Measurements from ENCODE around the gene ARSI. TPM values are rescaled to one million over a fixed set of nuclear protein-coding genes. Genes with fewer than 3 reads are reported as not detected.
A peak's percentile ranks its signal among the peaks of the same experiment; 100 is the strongest.

Gene ARSI
- total RNA-seq, 2 donors from 2014 or later: 0.26 TPM; not detected in 1

DNA sequence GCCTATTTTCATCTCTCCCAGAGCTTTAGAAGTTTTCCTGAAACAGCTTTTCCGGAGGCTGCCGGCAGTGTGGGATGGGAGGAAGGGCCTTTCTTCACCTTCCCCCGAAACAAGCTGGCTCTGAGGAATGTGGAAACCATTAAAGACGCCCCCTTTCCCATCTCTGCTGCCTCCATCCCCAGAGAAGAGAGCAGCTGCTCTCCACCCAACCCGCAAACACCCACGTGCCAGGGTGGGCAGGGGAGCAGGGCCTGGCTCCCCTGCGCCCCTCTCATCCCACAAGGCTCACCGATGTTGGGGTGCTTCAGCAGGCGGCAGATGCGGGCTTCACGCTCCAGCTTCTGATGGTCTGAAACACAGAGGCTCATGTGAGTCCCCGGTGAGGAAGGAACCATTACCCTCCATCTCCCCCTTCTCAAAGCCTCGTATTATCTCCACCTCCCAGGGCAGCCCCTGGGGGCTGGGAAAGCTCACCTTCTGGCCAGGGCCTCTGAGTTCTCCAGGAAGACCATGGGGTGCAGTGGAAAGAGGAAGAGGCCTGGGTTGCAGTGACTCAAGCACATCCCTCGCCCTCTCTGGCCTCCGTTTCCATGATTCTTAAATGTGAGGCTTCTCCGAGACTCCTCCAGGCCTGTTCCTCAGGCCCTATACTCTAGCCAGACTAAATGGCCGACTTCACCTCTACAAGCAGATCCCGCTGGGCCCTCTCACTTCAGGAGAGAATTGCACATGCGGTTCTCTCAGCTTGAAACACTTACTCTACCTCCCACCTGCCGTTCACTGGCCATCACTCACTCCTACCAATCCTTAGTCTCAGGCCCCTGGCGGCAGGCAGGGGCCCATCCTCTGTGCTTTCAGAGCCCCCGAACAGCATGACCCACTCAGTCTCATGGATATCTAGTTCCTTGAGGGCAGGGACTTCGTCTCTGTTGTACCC lies 37.8 kb downstream of the ARSI start:
- H3K4me3 ChIP-seq: no peak overlapping the region
- no peak for DNase-seq
- TF ChIP-seq, protein P1, sequence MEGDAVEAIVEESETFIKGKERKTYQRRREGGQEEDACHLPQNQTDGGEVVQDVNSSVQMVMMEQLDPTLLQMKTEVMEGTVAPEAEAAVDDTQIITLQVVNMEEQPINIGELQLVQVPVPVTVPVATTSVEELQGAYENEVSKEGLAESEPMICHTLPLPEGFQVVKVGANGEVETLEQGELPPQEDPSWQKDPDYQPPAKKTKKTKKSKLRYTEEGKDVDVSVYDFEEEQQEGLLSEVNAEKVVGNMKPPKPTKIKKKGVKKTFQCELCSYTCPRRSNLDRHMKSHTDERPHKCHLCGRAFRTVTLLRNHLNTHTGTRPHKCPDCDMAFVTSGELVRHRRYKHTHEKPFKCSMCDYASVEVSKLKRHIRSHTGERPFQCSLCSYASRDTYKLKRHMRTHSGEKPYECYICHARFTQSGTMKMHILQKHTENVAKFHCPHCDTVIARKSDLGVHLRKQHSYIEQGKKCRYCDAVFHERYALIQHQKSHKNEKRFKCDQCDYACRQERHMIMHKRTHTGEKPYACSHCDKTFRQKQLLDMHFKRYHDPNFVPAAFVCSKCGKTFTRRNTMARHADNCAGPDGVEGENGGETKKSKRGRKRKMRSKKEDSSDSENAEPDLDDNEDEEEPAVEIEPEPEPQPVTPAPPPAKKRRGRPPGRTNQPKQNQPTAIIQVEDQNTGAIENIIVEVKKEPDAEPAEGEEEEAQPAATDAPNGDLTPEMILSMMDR (IDR thresholded peaks at IDR 0.05): no peak
- TF ChIP-seq POLR2A (IDR thresholded peaks at IDR 0.05): no peak
- H3K27me3 ChIP-seq: no peaks in the 10 kb centered on the region
- H3K27ac ChIP-seq: no peak overlapping the region
- no peak for ATAC-seq
- intact Hi-C loops (cut with DNase I): no loop called here
- 89 to 94% methylated on average over 22 to 23 of the region's 23 CpGs for WGBS, 2 donors
- H3K4me1 ChIP-seq: peaks cover 51% of the 10 kb centered on the region
- H3K9me3 ChIP-seq: no peaks in the 10 kb centered on the region
- H3K36me3 ChIP-seq (replicated peaks in 1 of 2; ENCODE audit: insufficient read depth in 1 of 2, low read depth in 2 of 2): no peaks in the 10 kb centered on the region

DNA sequence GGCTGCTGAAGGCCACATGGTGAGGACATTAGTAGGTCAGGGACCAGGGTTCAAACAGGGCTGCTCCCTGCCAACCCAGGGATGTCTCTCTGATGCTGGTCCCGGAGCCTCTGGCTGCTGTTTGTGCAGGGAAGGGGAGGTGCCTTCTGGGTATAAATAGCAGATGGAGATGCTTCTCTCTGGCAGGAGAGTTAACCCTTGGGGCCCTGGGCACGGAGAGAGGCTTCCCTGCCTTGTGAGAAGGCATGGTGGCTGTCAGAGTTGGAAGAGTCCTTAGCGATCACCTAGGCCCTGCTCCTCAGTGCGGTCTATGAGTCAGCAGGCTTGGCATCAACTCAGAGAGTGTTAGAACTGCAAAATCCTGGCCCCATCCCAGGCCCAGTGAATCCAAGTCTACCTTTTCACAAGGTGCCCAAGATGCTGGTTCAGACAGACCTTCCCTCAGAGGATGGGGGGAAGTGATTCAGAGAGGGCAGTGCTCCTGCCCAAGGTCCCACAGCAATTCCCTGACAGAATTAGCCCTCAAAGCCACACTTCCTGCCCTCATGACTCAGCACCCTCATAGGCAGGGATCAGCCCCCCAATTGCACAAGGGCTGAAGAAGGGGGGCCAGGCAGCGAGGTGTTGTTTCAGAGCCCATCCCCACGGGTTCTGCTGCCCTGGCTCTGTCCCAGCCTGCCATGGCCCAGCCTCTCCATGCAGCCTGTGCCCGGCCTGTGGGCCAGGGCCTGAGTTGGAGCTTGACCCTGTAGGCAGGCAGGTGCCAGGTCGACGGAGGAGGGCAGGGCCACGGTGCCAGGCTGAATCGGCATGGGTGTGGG lies 38.7 kb downstream of the ARSI start:
- Histone ChIP-seq H3K9me3 (no peaks in the 10 kb centered on the region), H3K27ac (no peak overlapping the region), H3K27me3 (no peaks in the 10 kb centered on the region), H3K36me3 (replicated peaks in 1 of 2; ENCODE audit: insufficient read depth in 1 of 2, low read depth in 2 of 2) (no peaks in the 10 kb centered on the region), H3K4me3 (no peak overlapping the region), H3K4me1 (peaks cover 41% of the 10 kb centered on the region)
- DNase-seq (peak; percentile 58 to 91 (median 67)), ATAC-seq (peak; percentile 71)
- TF ChIP-seq POLR2A (IDR thresholded peaks at IDR 0.05): no peak
- TF ChIP-seq, protein P1 (IDR thresholded peaks at IDR 0.05): no peak
- intact Hi-C loops (cut with DNase I): no loop called here
- 39 to 51% methylated on average over 10 to 11 of the region's 11 CpGs for WGBS, 2 donors

DNA sequence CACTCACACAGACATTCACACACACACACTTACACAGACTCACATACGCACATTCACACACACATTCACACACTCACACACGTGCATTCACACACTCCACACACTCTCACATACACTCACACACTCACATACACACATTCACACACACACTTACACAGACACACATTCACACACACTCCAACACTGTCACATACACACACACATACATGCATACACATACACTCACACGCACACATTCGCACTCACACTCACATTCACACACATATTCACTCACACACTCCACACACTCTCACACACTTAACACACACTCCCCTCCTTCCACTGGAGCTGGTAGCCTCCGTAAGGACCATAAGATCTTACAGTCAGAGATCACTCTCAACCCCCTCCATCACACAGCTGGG lies 39.3 kb downstream of the ARSI start:
- Histone ChIP-seq H3K27me3 (no peaks in the 10 kb centered on the region), H3K4me3 (no peak overlapping the region), H3K9me3 (no peaks in the 10 kb centered on the region), H3K27ac (no peak overlapping the region), H3K36me3 (replicated peaks in 1 of 2; ENCODE audit: insufficient read depth in 1 of 2, low read depth in 2 of 2) (no peaks in the 10 kb centered on the region), H3K4me1 (peaks cover 35% of the 10 kb centered on the region)
- ATAC-seq (no peak), DNase-seq (no peak)
- intact Hi-C loops (cut with DNase I): no loop called here
- TF ChIP-seq, protein P1 (IDR thresholded peaks at IDR 0.05): no peak
- no peak for TF ChIP-seq POLR2A (IDR thresholded peaks at IDR 0.05)
- 77 to 87% methylated on average over 5 of the region's 5 CpGs for WGBS, 2 donors

DNA sequence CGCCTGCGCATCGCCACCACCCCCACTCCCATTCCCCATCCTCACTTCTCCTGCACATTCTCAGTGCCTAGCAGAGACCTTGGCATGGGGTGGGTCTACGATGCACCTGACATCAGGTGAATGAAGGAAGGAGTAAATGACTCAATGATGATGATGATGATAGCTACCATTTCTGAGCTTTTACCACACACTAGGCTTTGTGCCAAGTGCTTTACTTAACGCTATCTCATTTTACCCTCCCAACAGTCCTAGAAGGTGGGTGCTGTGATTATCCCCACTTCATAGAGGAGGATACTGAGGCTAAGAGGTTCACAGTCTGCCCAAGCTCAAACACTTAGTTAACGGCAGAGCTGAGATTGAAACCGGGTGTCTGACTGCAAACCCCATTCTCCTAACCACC lies 40.2 kb downstream of the ARSI start:
- intact Hi-C loops (cut with DNase I): no loop called here
- no peaks in the 10 kb centered on the region for H3K9me3 ChIP-seq
- H3K27me3 ChIP-seq: no peaks in the 10 kb centered on the region

More for the DNA sequence above, 40.2 kb downstream of the ARSI start:
- H3K36me3 ChIP-seq (replicated peaks in 1 of 2; ENCODE audit: insufficient read depth in 1 of 2, low read depth in 2 of 2): no peaks in the 10 kb centered on the region
- no peak overlapping the region for H3K27ac ChIP-seq
- DNase-seq (no peak), ATAC-seq (no peak)
- no peak overlapping the region for H3K4me3 ChIP-seq
- peaks cover 26% of the 10 kb centered on the region for H3K4me1 ChIP-seq
- WGBS, 2 donors: 95 to 96% methylated on average over 7 of the region's 7 CpGs
- no peak for TF ChIP-seq POLR2A (IDR thresholded peaks at IDR 0.05)
- TF ChIP-seq, protein P1 (IDR thresholded peaks at IDR 0.05): no peak
